ENCODE data around the gene HAO1.

- no peak for TF ChIP-seq POLR2AphosphoS5 (IDR thresholded peaks at IDR 0.05; ENCODE audit: borderline replicate concordance, low read depth, low read length)
- TF ChIP-seq EZH2 (IDR thresholded peaks at IDR 0.05), result no peak
- no peak for TF ChIP-seq FOXP2 (optimal IDR thresholded peaks at IDR 0.05; ENCODE audit: control extremely low read depth, extremely low read length, insufficient read depth)
Observed at GRCh38 chr20:7866285-7866684, 74.0 kb downstream of the HAO1 start.
